ENCODE data around the gene OR52M1.
"Not testable (repeated sequence)": the region's sequence is repeated elsewhere in the genome, so short reads cannot be mapped to it uniquely, and the experiment has no call there.

Gene OR52M1, protein sequence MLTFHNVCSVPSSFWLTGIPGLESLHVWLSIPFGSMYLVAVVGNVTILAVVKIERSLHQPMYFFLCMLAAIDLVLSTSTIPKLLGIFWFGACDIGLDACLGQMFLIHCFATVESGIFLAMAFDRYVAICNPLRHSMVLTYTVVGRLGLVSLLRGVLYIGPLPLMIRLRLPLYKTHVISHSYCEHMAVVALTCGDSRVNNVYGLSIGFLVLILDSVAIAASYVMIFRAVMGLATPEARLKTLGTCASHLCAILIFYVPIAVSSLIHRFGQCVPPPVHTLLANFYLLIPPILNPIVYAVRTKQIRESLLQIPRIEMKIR

DNA sequence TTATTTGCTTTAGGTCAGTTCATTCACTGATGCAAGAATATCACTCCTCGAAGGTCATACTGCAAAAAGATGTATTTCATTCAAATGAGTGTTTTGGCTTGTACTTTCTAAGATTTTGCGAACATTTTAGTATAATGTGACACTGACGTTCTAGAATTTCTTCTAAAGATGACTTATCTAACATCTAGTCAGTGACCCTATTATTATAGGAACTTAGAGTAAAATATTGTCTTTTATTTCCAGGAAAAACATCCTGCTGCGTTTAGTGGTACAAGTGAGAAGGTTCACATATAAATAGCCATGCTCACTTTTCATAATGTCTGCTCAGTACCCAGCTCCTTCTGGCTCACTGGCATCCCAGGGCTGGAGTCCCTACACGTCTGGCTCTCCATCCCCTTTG is at the start of gene OR52M1:
Gene OR52M1, plus strand, starts transcription at position 301 of the 400 bp plus-strand sequence. Its CDS starts 0 bp downstream, at position 301.
- DNase-seq: no peak

DNA sequence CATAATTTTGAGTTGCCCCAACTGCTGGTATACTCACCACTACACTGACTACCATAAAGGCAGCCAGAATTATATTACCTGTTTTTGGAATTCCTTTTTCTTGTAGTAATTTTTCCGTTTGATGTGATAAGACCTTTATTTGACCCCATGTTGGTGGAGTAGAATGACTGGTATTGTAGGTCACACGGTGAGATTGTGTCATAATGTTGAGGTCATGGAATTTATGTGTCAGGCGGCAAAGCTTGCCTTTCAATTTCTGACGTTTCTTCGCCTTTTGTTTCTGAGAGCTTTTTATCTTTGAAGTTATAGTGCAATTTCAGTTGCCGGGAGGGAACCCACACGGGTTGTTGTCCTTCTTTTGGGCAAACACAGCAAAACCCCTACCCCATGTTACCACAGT is 49.5 kb upstream of the OR52M1 start:
- DNase-seq: no peak

GRCh38 chr11:4495986-4496385 is 49.0 kb upstream of the OR52M1 start:
- DNase-seq: no peak

GRCh38 chr11:4496557-4497248 is 48.3 kb upstream of the OR52M1 start:
- DNase-seq: no peak

GRCh38 chr11:4508886-4509285 is 36.1 kb upstream of the OR52M1 start:
- no peak for DNase-seq

GRCh38 chr11:4511282-4512245 is 33.4 kb upstream of the OR52M1 start:
- no peak for DNase-seq

GRCh38 chr11:4514196-4514595 is 30.8 kb upstream of the OR52M1 start:
- DNase-seq: no peak

DNA sequence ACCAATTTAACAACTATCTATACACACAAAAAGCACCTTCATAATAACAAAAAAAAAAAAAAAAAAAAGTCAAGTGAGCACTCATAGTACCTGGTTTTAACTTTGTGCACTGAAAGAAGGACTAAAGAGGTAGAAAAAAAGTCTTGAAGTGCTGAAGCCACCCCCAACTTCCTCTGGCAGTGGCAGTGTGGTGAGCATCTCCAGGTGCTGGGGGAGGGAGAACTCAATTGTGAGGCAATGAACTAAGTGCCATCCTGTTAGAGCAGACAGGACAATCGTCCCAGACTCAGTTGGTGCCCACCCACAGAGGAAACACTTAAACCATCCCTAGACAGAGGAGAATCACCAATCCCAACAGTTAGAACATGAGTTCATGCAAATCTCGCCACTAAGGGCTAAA is 22.7 kb upstream of the OR52M1 start:
- no peak for DNase-seq

GRCh38 chr11:4522752-4523151 is 22.2 kb upstream of the OR52M1 start:
- no peak for DNase-seq

DNA sequence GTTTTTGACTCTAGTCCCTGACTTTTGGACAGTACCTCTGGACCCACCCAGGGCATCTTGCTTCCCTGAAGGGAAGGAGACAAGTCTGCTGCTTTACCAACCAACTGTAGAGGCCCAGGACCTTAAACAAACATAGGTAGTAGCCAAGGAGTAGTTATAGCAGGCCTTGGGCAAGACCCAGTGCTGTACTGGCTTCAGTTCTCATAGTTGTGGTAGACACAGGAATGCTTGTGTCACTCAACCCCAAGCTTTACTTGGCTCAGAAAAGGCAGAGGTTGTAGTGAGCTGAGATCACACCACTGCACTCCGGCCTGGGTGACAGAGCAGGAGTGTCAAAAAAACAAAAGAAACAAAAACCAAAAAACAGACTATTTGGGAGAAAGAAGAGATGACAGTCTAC is 21.3 kb upstream of the OR52M1 start:
- DNase-seq: no peak

GRCh38 chr11:4527926-4528325 is 17.1 kb upstream of the OR52M1 start:
- DNase-seq: no peak

GRCh38 chr11:4531686-4532085 is 13.3 kb upstream of the OR52M1 start:
- not testable (repeated sequence) for DNase-seq

- DNase-seq: peak; percentile 21
These were observed 5.3 kb upstream of the OR52M1 start for GRCh38 chr11:4539603-4540219.

GRCh38 chr11:4541071-4541470 is 3.9 kb upstream of the OR52M1 start:
- DNase-seq: no peak

- no peak for DNase-seq
These were observed 1.4 kb upstream of the OR52M1 start for GRCh38 chr11:4543561-4543960.

DNA sequence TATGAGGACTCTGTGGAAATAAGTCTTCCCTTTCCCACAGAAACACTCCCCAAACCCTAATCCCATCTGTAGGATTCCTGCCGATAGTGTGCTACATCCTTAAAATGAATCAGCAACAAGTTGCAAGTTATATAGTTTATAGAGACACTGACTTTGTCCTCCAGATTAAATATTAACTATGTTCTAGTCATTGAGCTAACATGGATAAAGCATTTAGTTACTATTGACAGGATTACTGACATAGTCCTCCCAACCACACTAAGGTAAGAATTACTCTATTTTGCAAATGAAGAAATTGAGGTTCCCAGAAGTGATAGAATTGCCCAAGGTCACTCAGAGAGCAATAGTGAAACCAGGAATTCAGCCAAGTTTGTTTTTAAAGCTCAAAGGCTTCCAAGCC is 1.9 kb downstream of the OR52M1 start:
- no peak for DNase-seq

DNA sequence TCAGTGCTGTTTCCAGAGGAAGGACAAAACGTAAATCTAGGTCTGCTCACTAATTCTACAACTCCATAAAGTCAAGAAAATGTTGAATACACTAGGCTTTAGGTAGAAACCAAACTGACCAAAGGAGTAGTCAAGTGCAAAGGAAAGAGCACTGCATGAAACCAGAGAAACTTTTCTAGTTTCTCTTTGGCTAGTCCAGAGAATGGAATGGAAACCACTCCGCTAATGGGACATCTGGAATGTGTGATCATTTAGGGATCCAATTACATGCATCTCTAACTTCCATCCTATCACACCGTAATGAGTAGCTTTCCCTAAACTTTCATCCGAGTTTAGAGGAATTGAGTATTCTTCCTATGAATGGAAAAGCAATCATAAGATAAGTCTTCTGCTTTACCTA is 2.4 kb downstream of the OR52M1 start:
- DNase-seq: no peak

- DNase-seq: no peak
These were observed 6.5 kb downstream of the OR52M1 start for GRCh38 chr11:4551346-4551979.

DNA sequence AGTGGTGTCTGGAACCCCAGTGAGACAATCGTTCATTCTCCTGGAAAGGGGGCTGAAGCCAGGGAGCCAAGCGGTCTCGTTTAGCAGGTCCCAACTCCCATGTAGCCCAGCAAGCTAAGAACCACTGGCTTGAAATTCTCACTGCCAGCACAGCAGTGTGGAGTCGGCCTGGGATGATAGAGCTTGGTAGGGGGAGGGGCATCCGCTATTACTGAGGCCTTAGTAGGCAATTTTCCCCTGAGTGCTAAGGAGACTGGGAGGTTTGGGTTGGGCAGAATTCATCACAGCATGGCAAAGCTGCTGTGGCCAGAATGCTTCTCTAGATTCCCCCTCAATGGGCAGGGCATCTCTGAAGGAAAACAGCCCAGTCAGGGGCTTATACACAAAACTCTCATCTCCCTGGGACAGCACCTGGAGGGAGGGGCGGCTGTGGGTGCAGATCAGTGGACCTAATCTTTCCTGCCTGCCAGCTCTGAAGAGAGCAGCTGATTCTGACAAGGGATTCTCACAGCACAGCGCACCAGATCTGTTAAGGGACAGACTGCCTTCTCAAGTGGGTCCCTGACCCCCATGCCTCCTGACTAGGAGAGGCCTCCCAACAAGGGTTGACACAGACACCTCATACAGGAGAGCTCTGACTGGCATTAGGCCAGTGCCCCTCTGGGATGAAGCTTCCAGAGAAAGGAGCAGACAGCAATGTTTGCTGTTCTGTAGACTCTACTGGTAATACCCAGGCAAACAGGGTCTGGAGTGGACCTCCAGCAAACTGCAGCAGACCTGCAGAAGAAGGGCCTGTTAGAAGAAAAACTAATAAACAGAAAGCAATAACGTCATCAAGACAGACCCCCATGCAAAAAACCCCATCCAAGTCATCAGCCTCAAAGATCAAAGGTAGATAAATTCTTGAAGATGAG is 14.8 kb downstream of the OR52M1 start:
- no peak for DNase-seq

DNA sequence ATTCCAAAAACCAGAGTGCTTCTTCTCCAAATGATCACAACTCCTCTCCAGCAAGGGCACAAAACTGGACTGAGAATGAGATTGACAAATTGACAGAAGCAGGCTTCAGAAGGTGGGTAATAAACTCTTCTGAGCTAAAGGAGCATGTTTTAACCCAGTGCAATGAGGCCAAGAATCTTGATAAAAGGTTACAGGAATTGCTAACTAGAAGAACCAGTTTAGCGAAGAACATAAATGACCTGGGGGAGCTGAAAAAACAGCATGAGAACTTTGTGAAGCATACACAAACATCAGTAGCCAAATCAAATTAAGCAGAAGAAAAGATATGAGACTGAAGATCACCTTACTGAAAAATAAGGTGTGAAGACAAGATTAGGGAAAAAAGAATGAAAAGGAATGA is 15.5 kb downstream of the OR52M1 start:
- no peak for DNase-seq

DNA sequence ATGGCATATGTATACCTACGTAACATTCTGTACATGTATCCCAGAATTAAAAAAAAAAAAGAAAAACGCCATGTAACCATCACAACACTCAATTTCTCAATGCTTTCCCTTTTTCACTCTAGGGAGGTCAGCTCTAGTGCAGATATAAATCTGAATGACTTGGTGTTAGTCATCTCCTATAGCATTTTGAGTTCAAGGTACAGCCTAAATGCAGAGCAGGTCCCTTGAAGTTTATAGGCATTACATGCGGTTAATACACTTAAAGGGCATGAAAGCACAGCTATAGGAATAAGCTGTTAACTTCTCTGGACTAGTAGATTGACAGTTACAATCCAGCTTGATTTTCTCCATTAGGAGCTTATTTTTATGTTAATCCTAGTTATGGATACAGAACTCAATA is 20.4 kb downstream of the OR52M1 start:
- no peak for DNase-seq

All from stimulated activated naive CD4-positive, alpha-beta T cell treated with Interleukin-2 at 50 U/mL for 16 hours (primary cell).